PC-3 (cell line): ENCODE data around the gene CHST11. TPM values are rescaled to one million over a fixed set of nuclear protein-coding genes. Genes with fewer than 3 reads are reported as not detected.

Experiments used
- ATAC-seq: fragments of 200-7000 bp; cut with Tn5 transposase; 2 replicates; pipeline ENCODE4 v1.9.1; 2020; ENCODE audit warnings: mild to moderate bottlenecking, moderate library complexity
- BruUV-seq: library from RNA; stranded (reverse); fragments of 400-500 nt; replicated peaks from 2 replicates; lab custom pipeline; 2021; lab: Mats Ljungman, UMichigan
- CTCF ChIA-PET: fragments of 300-600 bp; sonication (Branson Sonifier 250); formaldehyde crosslinking; loops from one replicate; lab custom pipeline; 2022; ENCODE audit warnings: antibody characterized with exemption; lab: Charles Lee
- POLR2A ChIA-PET: fragments of 300-600 bp; sonication (Branson Sonifier 250); formaldehyde crosslinking; loops from one replicate; lab custom pipeline; 2022; ENCODE audit warnings: antibody characterized with exemption; ENCODE audit not compliant: unreplicated experiment; lab: Charles Lee
- DNase-seq: peaks from one replicate; pipeline ENCODE4 v3.0.0-alpha.2; 2015
- H2AFZ ChIP-seq: fragments of 300-600 bp; sonication (generic); 2 replicates; pipeline ENCODE4 v1.6.0; 2016; ENCODE audit warnings: antibody characterized with exemption, low read length
- H3F3A ChIP-seq: fragments of 300-600 bp; sonication (generic); one replicate; pipeline ENCODE4 v1.6.0; 2017; ENCODE audit warnings: antibody characterized with exemption, low read length, control low read depth, mild to moderate bottlenecking; ENCODE audit not compliant: unreplicated experiment
- H3K27ac ChIP-seq: fragments of 300-600 bp; sonication (generic); 2 replicates; pipeline ENCODE4 v1.5.1; 2016; ENCODE audit warnings: mild to moderate bottlenecking, low read length
- H3K27me3 ChIP-seq: fragments of 300-600 bp; sonication (generic); 2 replicates; pipeline ENCODE4 v1.6.1; 2016; ENCODE audit warnings: low read length, mixed read lengths
- H3K36me3 ChIP-seq: fragments of 300-600 bp; sonication (generic); 2 replicates; pipeline ENCODE4 v1.6.1; 2016; ENCODE audit warnings: low read depth, mixed run types, low read length, mixed read lengths
- H3K4me1 ChIP-seq: fragments of 300-600 bp; sonication (generic); 2 replicates; pipeline ENCODE4 v1.5.1; 2016; ENCODE audit warnings: low read length; ENCODE audit not compliant: insufficient read depth
- H3K4me2 ChIP-seq: fragments of 300-600 bp; sonication (generic); 2 replicates; pipeline ENCODE4 v1.6.0; 2016; ENCODE audit warnings: low read length
- H3K4me3 ChIP-seq: fragments of 300-600 bp; sonication (generic); 2 replicates; pipeline ENCODE4 v1.5.1; 2016; ENCODE audit warnings: mild to moderate bottlenecking, low read length, mixed read lengths
- H3K79me2 ChIP-seq: fragments of 300-600 bp; sonication (generic); 2 replicates; pipeline ENCODE4 v1.6.1; 2017; ENCODE audit warnings: low read length, mixed read lengths
- H3K9ac ChIP-seq: fragments of 300-600 bp; sonication (generic); 2 replicates; pipeline ENCODE4 v1.6.0; 2016; ENCODE audit warnings: mild to moderate bottlenecking, low read length
- H3K9me2 ChIP-seq: fragments of 300-600 bp; sonication (generic); replicated peaks from 2 replicates; pipeline ENCODE4 v1.6.1; 2016; ENCODE audit warnings: mixed run types, low read length, mixed read lengths
- H3K9me3 ChIP-seq: fragments of 300-600 bp; sonication (generic); 2 replicates; pipeline ENCODE4 v1.6.1; 2016; ENCODE audit warnings: low read length, mixed read lengths
- H4K20me1 ChIP-seq: fragments of 300-600 bp; sonication (generic); 2 replicates; pipeline ENCODE4 v1.6.1; 2016; ENCODE audit warnings: low read length, mixed read lengths
- CTCF ChIP-seq: fragments of 300-600 bp; sonication (generic); conservative IDR thresholded peaks from 2 replicates; pipeline ENCODE4 v1.5.1; 2017; ENCODE audit warnings: antibody characterized with exemption, low read depth, mild to moderate bottlenecking, low read length
- EZH2 ChIP-seq: fragments of 300-600 bp; sonication (generic); IDR thresholded peaks from one replicate; pipeline ENCODE4 v1.6.1; 2017; ENCODE audit warnings: antibody characterized with exemption, mild to moderate bottlenecking, low read length; ENCODE audit not compliant: unreplicated experiment
- EZH2phosphoT487 ChIP-seq: fragments of 300-600 bp; sonication (generic); IDR thresholded peaks from 2 replicates; pipeline ENCODE4 v1.6.1; 2018; ENCODE audit warnings: mild to moderate bottlenecking, antibody characterized with exemption, low read length, borderline replicate concordance
- intact Hi-C: fragments of 100-400 bp; cut with micrococcal nuclease; formaldehyde crosslinking; loops from 2 replicates; pipeline ENCODE4 v1.9.0; 2023
- total RNA-seq: library from RNA; depleted of rRNA; stranded (reverse); fragments of >200 nt; gene quantifications from 2 replicates; pipeline ENCODE4 v1.2.3, GENCODE V29; 2014

Gene CHST11
- total RNA-seq, 1 experiment from 2014 or later, result 53.5 TPM

- no peak for TF ChIP-seq EZH2phosphoT487
- TF ChIP-seq EZH2, result no peak
- TF ChIP-seq CTCF, result no peak
- Histone ChIP-seq H3F3A (no peaks in the 10 kb centered on the region), H2AFZ (no peak overlapping the region), H3K4me2 (no peak overlapping the region), H3K9me2 (no peaks in the 10 kb centered on the region), H3K9me3 (no peaks in the 10 kb centered on the region), H3K27me3 (no peaks in the 10 kb centered on the region), H3K4me3 (no peak overlapping the region), H3K27ac (no peak overlapping the region), H3K79me2 (no peaks in the 10 kb centered on the region), H3K9ac (no peak overlapping the region), H3K36me3 (no peaks in the 10 kb centered on the region), H3K4me1 (no peaks in the 10 kb centered on the region), H4K20me1 (no peaks in the 10 kb centered on the region)
- CTCF ChIA-PET, result no interaction called here
- BruUV-seq, result no TSS peak
- POLR2A ChIA-PET, result no interaction called here
- DNase-seq, result no peak
- ATAC-seq, result no peak
- intact Hi-C loops, result no loop called here
Observed at GRCh38 chr12:104436790-104437189, 20.0 kb upstream of the CHST11 start.

- TF ChIP-seq EZH2 (no peak), CTCF (no peak), EZH2phosphoT487 (no peak)
- CTCF ChIA-PET, result interaction anchor here (1.0 kb wide), 1 partner anchor 56 kb away, joined by 4 read pairs; no protein-coding TSS in a partner anchor
- Histone ChIP-seq H3K9ac (no peak overlapping the region), H3K79me2 (no peaks in the 10 kb centered on the region), H3K9me3 (no peaks in the 10 kb centered on the region), H2AFZ (no peak overlapping the region), H3K4me3 (no peak overlapping the region), H3K36me3 (no peaks in the 10 kb centered on the region), H3K4me1 (no peaks in the 10 kb centered on the region), H3K9me2 (no peaks in the 10 kb centered on the region), H3K27me3 (no peaks in the 10 kb centered on the region), H3K4me2 (no peak overlapping the region), H4K20me1 (no peaks in the 10 kb centered on the region), H3F3A (no peaks in the 10 kb centered on the region), H3K27ac (no peak overlapping the region)
- no peak for ATAC-seq
- no peak for DNase-seq
- no TSS peak for BruUV-seq
- intact Hi-C loops, result no loop called here
- POLR2A ChIA-PET, result no interaction called here
Observed at GRCh38 chr12:104438134-104438533, 18.6 kb upstream of the CHST11 start.

- no peaks in the 10 kb centered on the region for H3K9me3 ChIP-seq
- intact Hi-C loops, result no loop called here
- DNase-seq, result no peak
- no peak overlapping the region for H3K4me3 ChIP-seq
- no peaks in the 10 kb centered on the region for H3K9me2 ChIP-seq
- no peaks in the 10 kb centered on the region for H4K20me1 ChIP-seq
- CTCF ChIA-PET, result no interaction called here
- no peaks in the 10 kb centered on the region for H3F3A ChIP-seq
- H3K27ac ChIP-seq, result no peak overlapping the region
- no peaks in the 10 kb centered on the region for H3K4me1 ChIP-seq
- no peaks in the 10 kb centered on the region for H3K27me3 ChIP-seq
- no peak overlapping the region for H2AFZ ChIP-seq
- ATAC-seq, result no peak
- no peaks in the 10 kb centered on the region for H3K79me2 ChIP-seq
- H3K9ac ChIP-seq, result no peak overlapping the region
- POLR2A ChIA-PET, result no interaction called here
- BruUV-seq, result no TSS peak
- TF ChIP-seq EZH2phosphoT487, result no peak
- TF ChIP-seq EZH2, result no peak
- TF ChIP-seq CTCF, result no peak
- no peaks in the 10 kb centered on the region for H3K36me3 ChIP-seq
- H3K4me2 ChIP-seq, result no peak overlapping the region
Observed at GRCh38 chr12:104439137-104439536, 17.6 kb upstream of the CHST11 start.
